ENCODE data around the gene SAP30L. TPM values are rescaled to one million over a fixed set of nuclear protein-coding genes. Genes with fewer than 3 reads are reported as not detected.

Gene SAP30L
- total RNA-seq, 1 experiment from 2014 or later = 54.6 TPM

DNA sequence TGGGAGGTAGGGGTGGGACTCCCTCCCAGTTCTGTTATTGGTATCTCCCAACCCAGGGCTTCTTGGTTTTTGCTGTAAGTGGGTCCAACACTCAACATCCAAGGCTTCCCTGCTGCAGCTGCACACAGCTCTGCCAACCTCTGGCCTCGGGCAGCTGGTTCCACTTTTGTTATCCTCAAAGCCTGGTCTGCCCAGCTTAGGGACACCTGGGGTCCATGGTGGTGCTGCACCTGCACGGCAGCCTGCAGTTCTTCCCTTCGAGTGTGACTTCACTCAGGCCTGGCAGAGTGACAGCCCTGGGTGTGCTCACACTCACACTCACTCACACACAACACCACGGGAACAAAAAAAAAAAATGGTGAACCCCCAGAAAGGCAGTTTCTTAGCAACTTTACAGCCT, 15.3 kb upstream of the SAP30L start:
- Histone ChIP-seq H3K27ac (ENCODE audit: low read length) (no peak overlapping the region), H3K4me1 (ENCODE audit: control insufficient read depth, insufficient read depth, low read length) (no peaks in the 10 kb centered on the region), H3K9me3 (ENCODE audit: control insufficient read depth, insufficient read depth, low read depth, low read length) (no peaks in the 10 kb centered on the region), H3K27me3 (ENCODE audit: control insufficient read depth, insufficient read depth, low read length) (no peaks in the 10 kb centered on the region), H3K4me3 (ENCODE audit: low read depth in 2 of 2, low read length in 2 of 2) (no peak overlapping the region), H3K36me3 (ENCODE audit: control insufficient read depth, insufficient read depth, low read length) (no peaks in the 10 kb centered on the region)
- ChIA-PET POLR2A (interaction anchor here (0.7 kb wide), 1 partner anchor 44 kb away, joined by 4 read pairs; no protein-coding TSS in a partner anchor), CTCF (interaction anchor here (0.7 kb wide), 1 partner anchor 356 kb away, joined by 3 read pairs; no protein-coding TSS in a partner anchor)
- no peak for TF ChIP-seq POLR2AphosphoS5 (IDR thresholded peaks at IDR 0.05; ENCODE audit: low read depth, low read length)
- TF ChIP-seq SIN3A (IDR thresholded peaks at IDR 0.05; ENCODE audit: borderline replicate concordance, insufficient read depth, low read depth, low read length) = no peak
- no peak for TF ChIP-seq TCF7L2 (IDR thresholded peaks at IDR 0.05; ENCODE audit: low read depth, low read length)
- TF ChIP-seq, protein P1, sequence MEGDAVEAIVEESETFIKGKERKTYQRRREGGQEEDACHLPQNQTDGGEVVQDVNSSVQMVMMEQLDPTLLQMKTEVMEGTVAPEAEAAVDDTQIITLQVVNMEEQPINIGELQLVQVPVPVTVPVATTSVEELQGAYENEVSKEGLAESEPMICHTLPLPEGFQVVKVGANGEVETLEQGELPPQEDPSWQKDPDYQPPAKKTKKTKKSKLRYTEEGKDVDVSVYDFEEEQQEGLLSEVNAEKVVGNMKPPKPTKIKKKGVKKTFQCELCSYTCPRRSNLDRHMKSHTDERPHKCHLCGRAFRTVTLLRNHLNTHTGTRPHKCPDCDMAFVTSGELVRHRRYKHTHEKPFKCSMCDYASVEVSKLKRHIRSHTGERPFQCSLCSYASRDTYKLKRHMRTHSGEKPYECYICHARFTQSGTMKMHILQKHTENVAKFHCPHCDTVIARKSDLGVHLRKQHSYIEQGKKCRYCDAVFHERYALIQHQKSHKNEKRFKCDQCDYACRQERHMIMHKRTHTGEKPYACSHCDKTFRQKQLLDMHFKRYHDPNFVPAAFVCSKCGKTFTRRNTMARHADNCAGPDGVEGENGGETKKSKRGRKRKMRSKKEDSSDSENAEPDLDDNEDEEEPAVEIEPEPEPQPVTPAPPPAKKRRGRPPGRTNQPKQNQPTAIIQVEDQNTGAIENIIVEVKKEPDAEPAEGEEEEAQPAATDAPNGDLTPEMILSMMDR (IDR thresholded peaks at IDR 0.05) = no peak
- TF ChIP-seq, protein P2, sequence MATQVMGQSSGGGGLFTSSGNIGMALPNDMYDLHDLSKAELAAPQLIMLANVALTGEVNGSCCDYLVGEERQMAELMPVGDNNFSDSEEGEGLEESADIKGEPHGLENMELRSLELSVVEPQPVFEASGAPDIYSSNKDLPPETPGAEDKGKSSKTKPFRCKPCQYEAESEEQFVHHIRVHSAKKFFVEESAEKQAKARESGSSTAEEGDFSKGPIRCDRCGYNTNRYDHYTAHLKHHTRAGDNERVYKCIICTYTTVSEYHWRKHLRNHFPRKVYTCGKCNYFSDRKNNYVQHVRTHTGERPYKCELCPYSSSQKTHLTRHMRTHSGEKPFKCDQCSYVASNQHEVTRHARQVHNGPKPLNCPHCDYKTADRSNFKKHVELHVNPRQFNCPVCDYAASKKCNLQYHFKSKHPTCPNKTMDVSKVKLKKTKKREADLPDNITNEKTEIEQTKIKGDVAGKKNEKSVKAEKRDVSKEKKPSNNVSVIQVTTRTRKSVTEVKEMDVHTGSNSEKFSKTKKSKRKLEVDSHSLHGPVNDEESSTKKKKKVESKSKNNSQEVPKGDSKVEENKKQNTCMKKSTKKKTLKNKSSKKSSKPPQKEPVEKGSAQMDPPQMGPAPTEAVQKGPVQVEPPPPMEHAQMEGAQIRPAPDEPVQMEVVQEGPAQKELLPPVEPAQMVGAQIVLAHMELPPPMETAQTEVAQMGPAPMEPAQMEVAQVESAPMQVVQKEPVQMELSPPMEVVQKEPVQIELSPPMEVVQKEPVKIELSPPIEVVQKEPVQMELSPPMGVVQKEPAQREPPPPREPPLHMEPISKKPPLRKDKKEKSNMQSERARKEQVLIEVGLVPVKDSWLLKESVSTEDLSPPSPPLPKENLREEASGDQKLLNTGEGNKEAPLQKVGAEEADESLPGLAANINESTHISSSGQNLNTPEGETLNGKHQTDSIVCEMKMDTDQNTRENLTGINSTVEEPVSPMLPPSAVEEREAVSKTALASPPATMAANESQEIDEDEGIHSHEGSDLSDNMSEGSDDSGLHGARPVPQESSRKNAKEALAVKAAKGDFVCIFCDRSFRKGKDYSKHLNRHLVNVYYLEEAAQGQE (IDR thresholded peaks at IDR 0.05; ENCODE audit: insufficient read depth in 1 of 2, low read depth in 2 of 2, low read length in 1 of 2) = no peak
- ATAC-seq (no peak), DNase-seq (ENCODE audit: low read depth, low spot score) (no peak)
- in situ Hi-C loops (cut with HindIII; ENCODE audit: low pct_unique_long_range_greater_than_20kb, low sequenced_read_pairs) (no loop called here), intact Hi-C loops (cut with micrococcal nuclease; ENCODE audit: unreplicated experiment) (no loop called here)
- BruUV-seq (replicated peaks) = no TSS peak

DNA sequence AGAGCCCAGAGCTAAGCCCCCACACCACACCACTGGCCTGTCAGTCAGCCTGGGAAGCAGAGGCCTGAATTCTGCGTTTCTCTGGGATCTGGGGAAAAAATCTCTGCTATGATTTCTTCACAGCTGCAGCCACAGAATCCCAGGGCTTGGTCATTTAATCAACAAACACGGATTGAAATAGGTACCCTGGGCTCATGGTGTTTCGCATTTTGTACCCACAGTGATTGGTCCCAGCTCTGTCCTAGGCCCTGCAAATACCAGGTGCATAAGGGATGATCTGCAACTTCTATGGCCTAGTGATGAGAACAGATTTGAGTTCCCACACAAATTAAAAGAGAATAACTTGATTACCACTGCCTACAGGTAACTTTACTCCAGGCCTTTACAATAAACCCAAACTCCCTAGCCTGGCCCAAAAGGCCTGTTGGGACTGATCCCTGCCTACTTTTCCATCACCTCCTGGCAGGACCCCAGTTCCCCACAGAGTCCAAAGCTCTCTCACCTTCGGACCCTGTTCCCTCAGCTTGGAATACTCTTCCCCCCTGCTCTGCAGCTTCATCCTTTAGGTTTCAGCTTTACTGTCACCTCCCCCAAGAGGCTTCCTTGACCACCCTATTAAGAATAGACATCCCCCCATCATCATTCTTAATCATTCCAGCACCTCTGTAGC, 14.7 kb upstream of the SAP30L start:
- ATAC-seq (no peak), DNase-seq (ENCODE audit: low read depth, low spot score) (no peak)
- Histone ChIP-seq H3K36me3 (ENCODE audit: control insufficient read depth, insufficient read depth, low read length) (no peaks in the 10 kb centered on the region), H3K27me3 (ENCODE audit: control insufficient read depth, insufficient read depth, low read length) (no peaks in the 10 kb centered on the region), H3K4me1 (ENCODE audit: control insufficient read depth, insufficient read depth, low read length) (no peaks in the 10 kb centered on the region), H3K9me3 (ENCODE audit: control insufficient read depth, insufficient read depth, low read depth, low read length) (no peaks in the 10 kb centered on the region), H3K27ac (ENCODE audit: low read length) (no peak overlapping the region), H3K4me3 (ENCODE audit: low read depth in 2 of 2, low read length in 2 of 2) (no peak overlapping the region)
- BruUV-seq (replicated peaks) = no TSS peak
- CTCF ChIA-PET = interaction anchor here (0.6 to 0.7 kb wide), 2 partner anchors 38 to 355 kb away, joined by 3 to 5 read pairs; no protein-coding TSS in a partner anchor
- in situ Hi-C loops (cut with HindIII; ENCODE audit: low pct_unique_long_range_greater_than_20kb, low sequenced_read_pairs) = no loop called here
- TF ChIP-seq, protein P1 (IDR thresholded peaks at IDR 0.05) = no peak
- TF ChIP-seq POLR2AphosphoS5 (IDR thresholded peaks at IDR 0.05; ENCODE audit: low read depth, low read length) = no peak
- intact Hi-C loops (cut with micrococcal nuclease; ENCODE audit: unreplicated experiment) = no loop called here
- POLR2A ChIA-PET = no interaction called here
